GM21390 (cell line): ENCODE measurements around the gene KRT86.
"Not testable (repeated sequence)": the region's sequence is repeated elsewhere in the genome, so short reads cannot be mapped to it uniquely, and the experiment has no call there.

Experiments
- ATAC-seq: cut with Tn5 transposase; IDR thresholded peaks from one replicate; pipeline ENCODE4 v1.9.1; 2021; ENCODE audit not compliant: unreplicated experiment

Gene KRT86

GRCh38 chr12:52238916-52239646, 35.4 kb upstream of the KRT86 start:
- no peak for ATAC-seq

GRCh38 chr12:52239767-52240166, 34.7 kb upstream of the KRT86 start:
- ATAC-seq = no peak

DNA sequence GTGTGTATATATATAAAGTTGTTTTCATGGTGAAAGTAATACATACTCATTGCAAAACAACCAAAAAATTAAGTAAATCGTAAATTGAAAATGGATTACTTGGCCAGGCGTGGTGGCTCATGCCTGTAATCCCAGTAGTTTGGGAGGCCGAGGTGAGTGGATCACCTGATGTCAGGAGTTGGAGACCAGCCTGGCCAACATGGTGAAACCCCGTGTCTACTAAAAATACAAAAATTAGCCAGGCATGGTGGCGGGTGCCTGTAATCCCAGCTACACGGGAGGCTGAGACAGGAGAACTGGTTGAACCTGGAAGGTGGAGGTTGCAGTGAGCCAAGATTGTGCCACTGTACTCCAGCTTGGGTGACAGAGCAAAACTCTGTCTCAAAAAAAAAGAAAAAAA, 34.2 kb upstream of the KRT86 start:
- not testable (repeated sequence) for ATAC-seq

- no peak for ATAC-seq
These were observed 33.1 kb upstream of the KRT86 start for GRCh38 chr12:52241205-52241842.

- ATAC-seq = no peak
These were observed 31.8 kb upstream of the KRT86 start for GRCh38 chr12:52242442-52243258.

DNA sequence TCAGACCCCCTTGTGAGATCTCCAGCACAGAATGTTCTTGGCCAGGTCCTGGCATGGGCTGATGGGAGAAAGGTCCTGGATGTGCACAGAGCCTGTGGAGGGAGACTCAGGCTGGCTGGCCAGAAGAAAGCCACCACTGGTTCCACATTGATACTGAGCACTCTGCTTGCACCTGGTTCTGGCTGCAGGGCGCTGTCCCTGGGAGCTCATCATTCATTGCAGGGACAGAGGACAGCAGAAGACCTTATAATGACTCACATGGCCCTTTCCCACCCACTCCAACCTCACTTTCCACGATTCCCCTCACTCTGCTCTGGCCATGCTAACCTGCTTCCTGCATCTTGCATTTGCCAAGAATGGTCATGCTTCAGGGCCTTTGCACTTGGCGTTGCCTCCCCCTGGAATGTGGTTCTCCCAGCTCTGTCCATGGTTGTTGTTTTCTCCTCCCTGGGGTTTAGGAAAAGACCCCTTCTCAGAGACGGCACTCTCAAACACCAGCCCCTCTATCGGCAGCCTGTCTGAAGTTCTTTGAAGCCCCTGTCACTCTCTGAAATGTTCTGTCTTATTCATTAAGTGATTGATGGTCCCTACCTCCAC, 31.1 kb upstream of the KRT86 start:
- no peak for ATAC-seq

DNA sequence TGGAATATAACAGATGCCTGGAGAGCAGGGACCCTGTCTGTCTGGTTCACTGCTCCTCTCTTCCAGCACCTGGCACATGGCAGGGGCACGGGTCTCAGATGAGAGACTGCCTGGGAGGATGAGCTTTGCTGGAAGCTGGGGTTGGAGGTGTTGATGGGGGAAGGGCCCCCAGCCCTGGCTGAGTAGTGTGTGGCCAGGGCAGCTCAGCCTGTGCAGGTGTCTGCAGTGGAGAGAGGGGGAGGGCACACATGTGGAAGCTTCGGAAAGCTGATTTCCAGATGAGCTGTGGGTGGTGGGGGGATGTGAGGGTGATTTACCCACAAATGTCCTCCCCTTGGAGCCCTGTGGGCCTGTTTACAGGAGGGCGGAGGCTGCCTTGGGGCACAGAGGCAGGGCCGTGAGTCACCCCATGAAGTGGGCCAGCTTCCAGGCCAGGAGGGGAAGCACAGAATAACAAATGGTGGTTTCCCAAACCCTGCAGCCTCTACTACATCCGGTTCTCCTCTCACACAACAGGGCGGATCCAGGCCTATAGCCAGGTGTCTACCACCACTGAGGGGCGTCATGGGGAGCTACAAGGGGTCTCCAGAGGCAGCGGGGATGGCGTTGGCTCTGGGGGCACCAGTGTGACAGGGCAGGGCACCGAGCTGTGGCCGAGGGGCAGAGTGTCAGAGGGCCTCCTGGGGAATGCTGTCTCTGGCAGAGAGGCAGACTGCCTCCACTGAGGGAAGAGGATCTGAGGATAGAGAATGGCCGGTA, 30.4 kb upstream of the KRT86 start:
- peak; percentile 93 for ATAC-seq

- no peak for ATAC-seq
These were observed 29.8 kb upstream of the KRT86 start for GRCh38 chr12:52244615-52244994.

- ATAC-seq = no peak
These were observed 29.0 kb upstream of the KRT86 start for GRCh38 chr12:52245259-52245961.

DNA sequence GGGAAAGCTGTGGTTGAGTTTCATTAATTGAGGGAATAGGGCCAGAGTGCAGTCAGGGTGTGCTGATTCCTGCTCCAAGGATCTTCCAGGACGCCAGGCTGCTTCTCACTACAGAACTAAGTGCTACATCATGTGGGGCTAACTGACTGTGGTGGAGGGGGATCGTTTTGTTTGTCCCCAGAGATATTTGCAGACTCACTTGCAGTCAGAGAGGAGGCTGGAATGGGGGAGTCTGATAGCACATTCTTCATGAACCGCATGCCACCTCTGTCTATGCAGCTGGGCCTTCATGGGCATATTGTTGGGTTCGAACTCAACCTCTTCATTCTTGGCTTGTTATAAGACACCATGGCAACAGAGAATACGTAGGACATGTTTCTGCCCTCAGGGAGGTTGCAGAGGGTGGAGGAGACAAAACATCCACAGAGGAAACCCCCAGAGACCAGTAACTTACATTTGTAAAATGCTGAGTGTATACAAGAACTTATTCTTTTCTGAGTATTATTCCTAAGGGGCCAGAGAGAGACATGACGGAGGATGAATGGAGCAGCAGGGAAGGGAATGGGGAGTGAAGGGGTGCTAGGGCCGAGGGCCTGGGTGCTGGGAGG, 28.4 kb upstream of the KRT86 start:
- ATAC-seq = no peak

DNA sequence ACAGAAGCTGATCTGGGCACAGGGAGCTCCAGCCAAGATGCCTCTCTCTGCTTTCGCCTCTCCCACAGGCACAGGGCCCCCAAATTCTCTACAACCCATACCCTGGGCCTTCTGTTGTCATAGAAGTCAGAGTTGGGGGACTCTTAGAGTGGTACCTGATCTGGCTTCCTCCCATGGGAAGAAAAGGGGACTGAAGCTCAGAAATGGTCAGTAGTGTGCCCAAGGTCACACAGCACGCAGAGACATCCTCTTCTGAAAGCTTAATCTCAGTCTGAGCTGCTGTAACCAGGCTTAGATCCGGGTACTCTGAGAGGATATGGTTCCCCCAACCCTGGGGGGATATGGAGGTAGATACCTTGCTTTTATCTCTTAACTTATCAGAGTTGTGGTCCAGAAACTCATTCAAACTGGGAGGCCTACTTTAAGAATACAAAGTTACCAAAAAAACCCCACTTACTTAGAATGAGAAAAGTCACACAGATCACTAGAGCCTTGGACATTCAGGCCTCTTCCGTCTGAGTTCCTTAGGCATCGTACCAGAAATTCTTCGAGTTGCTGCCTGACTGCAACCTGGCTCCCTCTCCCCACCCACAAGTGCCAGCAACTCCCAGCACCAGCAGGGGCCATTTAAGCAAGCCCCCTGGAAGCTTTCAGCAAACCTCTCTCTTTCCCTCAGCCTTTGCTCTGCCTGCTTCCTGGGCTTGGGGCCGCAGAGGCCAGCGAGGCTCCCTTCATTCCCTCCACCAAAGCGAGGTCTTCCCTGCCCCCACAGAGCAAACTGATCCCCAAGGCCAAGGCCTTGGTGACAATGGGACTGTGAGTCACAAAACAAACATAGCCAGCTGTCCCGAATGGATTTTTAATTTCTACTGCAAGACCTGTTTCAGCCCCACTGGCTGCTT, 27.5 kb upstream of the KRT86 start:
- ATAC-seq = no peak

- ATAC-seq = no peak
These were observed 26.6 kb upstream of the KRT86 start for GRCh38 chr12:52247622-52248540.

- no peak for ATAC-seq
These were observed 25.6 kb upstream of the KRT86 start for GRCh38 chr12:52248541-52249461.

- no peak for ATAC-seq
These were observed 24.9 kb upstream of the KRT86 start for GRCh38 chr12:52249511-52250047.

GRCh38 chr12:52250048-52250990, 24.1 kb upstream of the KRT86 start:
- ATAC-seq = no peak
